Neuronal stem cell (in vitro differentiated cells): ENCODE results near the gene BRD3.
A peak's percentile ranks its signal among the peaks of the same experiment; 100 is the strongest.

Source experiments
- DNase-seq: peaks from one replicate; pipeline ENCODE4 v3.0.0-alpha.2; 2013; ENCODE audit warnings: low spot score
- H2AFZ ChIP-seq: one replicate; pipeline ENCODE4 v1.6.1; 2013; ENCODE audit warnings: mild to moderate bottlenecking, low read length, inconsistent platforms
- H2AK5ac ChIP-seq: 2 replicates; pipeline ENCODE4 v1.6.1; 2013; ENCODE audit warnings: low read depth, mild to moderate bottlenecking, inconsistent platforms, low read length, moderate library complexity, mixed read lengths
- H2BK120ac ChIP-seq: 2 replicates; pipeline ENCODE4 v1.6.1; 2013; ENCODE audit warnings: low read depth, mild to moderate bottlenecking, inconsistent platforms, low read length, moderate library complexity, mixed read lengths
- H2BK12ac ChIP-seq: one replicate; pipeline ENCODE4 v1.6.1; 2013; ENCODE audit warnings: low read length, inconsistent platforms
- H2BK15ac ChIP-seq: 2 replicates; pipeline ENCODE4 v1.6.1; 2013; ENCODE audit warnings: mild to moderate bottlenecking, low read length, inconsistent platforms, mixed read lengths
- H2BK5ac ChIP-seq: one replicate; pipeline ENCODE4 v1.6.1; 2013; ENCODE audit warnings: inconsistent platforms, mild to moderate bottlenecking, low read length, moderate library complexity
- H3K14ac ChIP-seq: one replicate; pipeline ENCODE4 v1.6.1; 2013; ENCODE audit warnings: low read length, inconsistent platforms
- H3K18ac ChIP-seq: 2 replicates; pipeline ENCODE4 v1.6.1; 2013; ENCODE audit warnings: low read length, inconsistent platforms
- H3K23ac ChIP-seq: 2 replicates; pipeline ENCODE4 v1.6.1; 2013; ENCODE audit warnings: low read depth, mild to moderate bottlenecking, mixed read lengths, low read length, inconsistent platforms; ENCODE audit not compliant: poor library complexity
- H3K27ac ChIP-seq: replicated peaks from 3 replicates; pipeline ENCODE4 v1.5.1; 2013; ENCODE audit warnings: low read length, inconsistent platforms
- H3K27me3 ChIP-seq, 3 experiments: 2 replicates each; pipeline ENCODE4 v1.6.1; 2013; ENCODE audit warnings: low read length in 3 of 3, mild to moderate bottlenecking in 2 of 3, inconsistent platforms in 1 of 3, low read depth in 1 of 3, mixed read lengths in 1 of 3, moderate library complexity in 1 of 3; ENCODE audit not compliant: control insufficient read depth in 3 of 3, insufficient read depth in 3 of 3
- H3K36me3 ChIP-seq, 2 donors: replicated peaks in 1 of 2; 2 replicates each; pipeline ENCODE4 v1.6.1; 2013; ENCODE audit warnings: low read length in 2 of 2; ENCODE audit not compliant: control insufficient read depth in 2 of 2, insufficient read depth in 2 of 2
- H3K4ac ChIP-seq: 2 replicates; pipeline ENCODE4 v1.6.1; 2013; ENCODE audit warnings: inconsistent platforms, mild to moderate bottlenecking, low read length, moderate library complexity
- H3K4me1 ChIP-seq, 2 donors: 1 replicate in 1 of 2; 2 replicates in 1 of 2; pipeline ENCODE4 v1.6.1; 2013; ENCODE audit warnings: low read length in 2 of 2, low read depth in 1 of 2; ENCODE audit not compliant: control insufficient read depth in 2 of 2, insufficient read depth in 1 of 2
- H3K4me2 ChIP-seq: one replicate; pipeline ENCODE4 v1.6.1; 2013; ENCODE audit warnings: mild to moderate bottlenecking, low read length, inconsistent platforms; ENCODE audit not compliant: insufficient read depth, poor library complexity, severe bottlenecking
- H3K4me3 ChIP-seq, 2 donors: 2 replicates each; pipeline ENCODE4 v1.5.1; 2013; ENCODE audit warnings: low read length in 2 of 2, mild to moderate bottlenecking in 2 of 2, inconsistent platforms in 1 of 2, moderate library complexity in 1 of 2
- H3K79me1 ChIP-seq: one replicate; pipeline ENCODE4 v1.6.1; 2013; ENCODE audit warnings: low read depth, mild to moderate bottlenecking, inconsistent platforms, low read length, moderate library complexity
- H3K9ac ChIP-seq: one replicate; pipeline ENCODE4 v1.6.1; 2013; ENCODE audit warnings: mild to moderate bottlenecking, low read depth, low read length, inconsistent platforms; ENCODE audit not compliant: poor library complexity
- H3K9me3 ChIP-seq, 2 donors: replicated peaks in 1 of 2; 2 replicates each; pipeline versions ENCODE3 to v1.6.1; 2013; ENCODE audit warnings: low read length in 2 of 2, mild to moderate bottlenecking in 2 of 2, inconsistent platforms in 1 of 2, low read depth in 1 of 2, mixed read lengths in 1 of 2, moderate library complexity in 1 of 2; ENCODE audit not compliant: control insufficient read depth in 2 of 2, insufficient read depth in 1 of 2
- H4K8ac ChIP-seq: one replicate; pipeline ENCODE4 v1.6.1; 2013; ENCODE audit warnings: low read depth, mild to moderate bottlenecking, inconsistent platforms, low read length, moderate library complexity
- H4K91ac ChIP-seq: one replicate; pipeline ENCODE4 v1.6.1; 2013; ENCODE audit warnings: low read length, low read depth, mild to moderate bottlenecking, inconsistent platforms; ENCODE audit not compliant: poor library complexity
- WGBS, 2 donors: extraction: QIAGEN DNeasy Blood & Tissue Kit; methylation state at CpG; one replicate each; pipeline ENCODE4 v1.1.7; 2013; ENCODE audit warnings: missing lambda C conversion rate in 2 of 2, mixed read lengths in 1 of 2; ENCODE audit not compliant: insufficient read length in 2 of 2, insufficient replicate concordance in 1 of 2; ENCODE audit errors: extremely low coverage in 2 of 2; 5-methylcytosine and 5-hydroxymethylcytosine counted together

BRD3 gene

DNA sequence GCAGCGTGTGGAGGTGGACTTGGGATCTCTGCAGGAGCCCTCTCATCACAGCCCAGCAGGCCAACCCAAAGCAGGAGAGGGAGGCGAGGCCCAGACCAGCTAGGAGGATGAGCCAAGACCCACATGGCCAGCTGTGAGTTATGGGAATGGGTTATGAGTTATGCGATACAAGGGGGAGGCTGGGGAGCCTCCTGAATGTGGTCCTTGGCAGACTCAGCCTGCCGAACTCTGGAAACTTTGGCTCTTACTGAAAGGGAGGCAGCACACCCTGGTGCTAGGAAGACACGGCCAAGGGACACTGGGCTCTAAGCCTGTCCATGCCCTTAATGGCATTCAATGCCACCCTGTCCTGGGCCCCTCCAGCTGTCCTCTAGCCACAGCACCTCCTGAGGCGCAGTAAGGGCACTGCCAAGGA lies 68.0 kb downstream of the BRD3 start:
- H3K36me3 ChIP-seq, result no peaks in the 10 kb centered on the region
- H2BK15ac ChIP-seq, result no peak overlapping the region
- no peak overlapping the region for H3K18ac ChIP-seq
- no peak overlapping the region for H3K4me3 ChIP-seq
- no peak overlapping the region for H3K14ac ChIP-seq
- H3K23ac ChIP-seq, result peak overlapping the region; percentile 26
- H4K91ac ChIP-seq, result no peak overlapping the region
- H2AK5ac ChIP-seq, result peak overlapping the region; percentile 44
- no peak overlapping the region for H2BK120ac ChIP-seq
- peaks cover 0 to 3% (median 0%) of the 10 kb centered on the region in 3 experiments for H3K27me3 ChIP-seq
- no peak overlapping the region for H3K4me2 ChIP-seq
- H2BK12ac ChIP-seq, result no peak overlapping the region
- H2BK5ac ChIP-seq, result no peak overlapping the region
- no peaks in the 10 kb centered on the region for H3K9me3 ChIP-seq
- no peak overlapping the region for H4K8ac ChIP-seq
- no peak overlapping the region for H3K9ac ChIP-seq
- H2AFZ ChIP-seq, result no peak overlapping the region
- no peak overlapping the region for H3K27ac ChIP-seq
- no peak for DNase-seq
- WGBS, 2 donors, result no CpG with 5 or more reads among the region's 6 CpGs
- peaks cover 3% of the 10 kb centered on the region for H3K79me1 ChIP-seq
- H3K4me1 ChIP-seq, result peaks cover 0 to 4% of the 10 kb centered on the region in 2 donors
- no peak overlapping the region for H3K4ac ChIP-seq

DNA sequence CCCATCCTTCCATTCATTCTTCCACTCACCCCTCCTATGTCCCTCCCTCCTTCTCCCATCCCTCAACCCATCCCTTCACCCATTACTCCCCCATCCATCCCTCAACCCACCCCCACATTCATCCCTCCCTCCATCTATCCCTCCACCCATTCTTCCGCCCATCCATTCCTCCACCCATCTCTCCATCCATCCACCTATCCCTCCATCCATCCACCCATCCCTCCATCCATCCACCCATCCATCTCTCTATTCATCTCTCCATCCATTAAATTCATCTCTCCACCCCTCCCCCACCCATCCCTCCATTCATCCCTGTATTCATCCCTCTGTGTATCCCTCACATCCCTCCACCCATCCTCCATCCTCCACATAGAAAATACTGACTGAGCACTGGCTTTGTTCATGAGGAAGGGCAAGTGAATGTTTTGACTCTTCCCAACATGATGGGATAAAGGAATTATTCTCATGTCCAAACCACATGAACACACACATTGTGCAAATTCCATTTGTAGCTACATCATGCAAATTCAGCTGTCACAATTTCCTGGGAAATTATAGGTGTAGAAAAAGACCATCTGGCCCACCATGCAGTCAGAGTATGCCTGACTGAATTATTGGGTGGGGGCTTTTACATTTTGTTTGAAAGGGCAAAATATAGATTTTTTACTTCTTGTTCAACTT lies 68.8 kb downstream of the BRD3 start:
- H3K23ac ChIP-seq, result no peak overlapping the region
- peaks cover 3 to 7% of the 10 kb centered on the region in 2 donors for H3K4me1 ChIP-seq
- no peak overlapping the region for H4K8ac ChIP-seq
- H3K9me3 ChIP-seq, result no peaks in the 10 kb centered on the region
- no peak overlapping the region for H3K27ac ChIP-seq
- H3K4me3 ChIP-seq, result no peak overlapping the region
- H3K9ac ChIP-seq, result no peak overlapping the region
- H2BK12ac ChIP-seq, result peak overlapping the region; percentile 9
- no peak overlapping the region for H2BK120ac ChIP-seq
- no peak overlapping the region for H3K18ac ChIP-seq
- no peaks in the 10 kb centered on the region for H3K36me3 ChIP-seq
- no peak overlapping the region for H3K14ac ChIP-seq
- 100% methylated on average over 1 of the region's 1 CpG for WGBS, 2 donors
- H2BK15ac ChIP-seq, result no peak overlapping the region
- no peak overlapping the region for H3K4ac ChIP-seq
- no peak overlapping the region for H2AK5ac ChIP-seq
- peaks cover 0 to 3% (median 0%) of the 10 kb centered on the region in 3 experiments for H3K27me3 ChIP-seq
- H2BK5ac ChIP-seq, result no peak overlapping the region
- H3K4me2 ChIP-seq, result no peak overlapping the region
- H4K91ac ChIP-seq, result no peak overlapping the region
- DNase-seq, result no peak
- H3K79me1 ChIP-seq, result peaks cover 3% of the 10 kb centered on the region
- no peak overlapping the region for H2AFZ ChIP-seq

DNA sequence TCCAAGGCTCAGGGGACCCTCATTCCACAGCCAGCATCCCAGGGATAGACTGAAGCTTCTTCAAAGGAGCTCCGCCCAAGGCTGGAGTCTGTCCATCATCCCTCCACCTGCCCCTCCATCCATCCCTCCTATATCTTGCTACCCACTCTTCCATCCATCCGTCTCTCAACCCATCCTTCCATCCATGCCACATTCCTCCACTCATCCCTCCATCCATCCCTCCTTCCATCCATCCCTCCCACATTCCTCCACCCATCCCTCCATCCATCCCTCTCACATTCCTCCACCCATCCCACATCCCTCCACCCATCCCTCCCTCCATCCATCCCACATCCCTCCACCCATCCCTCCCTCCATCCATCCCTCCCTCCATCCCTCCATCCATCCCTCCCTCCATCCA lies 70.2 kb downstream of the BRD3 start:
- no peak overlapping the region for H3K4me3 ChIP-seq
- no peak overlapping the region for H3K14ac ChIP-seq
- no peak overlapping the region for H4K8ac ChIP-seq
- H3K4me1 ChIP-seq, result peaks cover 13% of the 10 kb centered on the region in 2 donors
- no peak overlapping the region for H3K4ac ChIP-seq
- H4K91ac ChIP-seq, result no peak overlapping the region
- H3K18ac ChIP-seq, result no peak overlapping the region
- H2BK15ac ChIP-seq, result no peak overlapping the region
- no peak overlapping the region for H3K4me2 ChIP-seq
- no peak overlapping the region for H2BK120ac ChIP-seq
- H3K9me3 ChIP-seq, result no peaks in the 10 kb centered on the region
- H2BK12ac ChIP-seq, result no peak overlapping the region
- H2BK5ac ChIP-seq, result no peak overlapping the region
- H3K36me3 ChIP-seq, result no peaks in the 10 kb centered on the region
- 100% methylated on average over 1 of the region's 2 CpGs; no CpG with 5 or more reads in 1 of the 2 donors for WGBS, 2 donors
- no peak overlapping the region for H3K27ac ChIP-seq
- H2AFZ ChIP-seq, result no peak overlapping the region
- no peak for DNase-seq
- H3K79me1 ChIP-seq, result peaks cover 3% of the 10 kb centered on the region
- H3K23ac ChIP-seq, result no peak overlapping the region
- H3K9ac ChIP-seq, result no peak overlapping the region
- peaks cover 0 to 3% (median 0%) of the 10 kb centered on the region in 3 experiments for H3K27me3 ChIP-seq
- no peak overlapping the region for H2AK5ac ChIP-seq

DNA sequence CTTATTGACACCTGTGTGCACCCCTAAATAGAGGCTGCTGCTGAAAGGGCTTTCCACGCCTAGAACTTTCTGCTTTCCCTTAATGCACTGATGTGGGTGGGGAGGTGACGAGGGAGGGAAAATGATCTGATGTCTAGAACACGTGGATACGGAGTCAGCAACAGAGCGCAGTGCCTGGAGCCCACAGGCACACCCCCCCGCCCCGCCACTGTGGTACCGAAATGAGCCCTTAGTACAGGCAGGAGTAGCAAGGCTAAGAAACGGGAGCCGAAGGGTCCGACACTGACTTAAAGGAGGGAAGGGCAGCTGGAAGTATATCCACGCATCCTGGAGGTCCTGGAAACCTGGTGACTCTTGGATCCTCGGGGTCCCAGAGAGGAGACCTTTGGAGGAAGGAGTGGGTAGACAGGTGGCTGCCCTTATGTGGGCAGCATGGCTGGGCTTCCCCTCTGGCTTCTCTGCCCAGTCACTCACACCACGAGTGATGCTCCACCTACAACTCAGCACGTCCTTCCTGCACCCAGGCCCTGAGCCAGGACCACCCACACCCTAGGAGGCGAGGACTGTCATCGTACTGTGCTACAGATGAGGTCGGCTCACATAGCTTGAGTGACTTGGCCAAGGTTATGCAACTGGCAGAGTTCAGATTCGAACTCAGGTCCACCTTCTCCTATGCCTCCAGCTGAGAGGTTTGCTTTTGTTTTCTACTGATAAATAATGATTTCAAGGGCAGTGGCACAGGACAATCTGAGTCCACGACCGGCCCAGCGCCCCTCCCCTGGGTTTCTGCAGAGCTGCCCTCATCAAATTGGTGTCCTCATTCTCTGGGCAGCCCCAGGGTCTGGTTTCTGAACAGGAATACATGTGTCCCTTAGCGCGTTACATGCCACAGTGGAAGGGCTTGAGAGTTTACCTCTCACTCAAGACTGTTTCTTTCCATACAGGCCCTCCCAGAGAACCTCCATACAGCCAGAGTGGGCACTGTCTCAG lies 71.0 kb downstream of the BRD3 start:
- Histone ChIP-seq H3K18ac (peak overlapping the region; percentile 52), H3K27me3 (peaks cover 0 to 3% (median 0%) of the 10 kb centered on the region in 3 experiments), H3K9ac (peak overlapping the region; percentile 78), H2AK5ac (no peak overlapping the region), H2AFZ (no peak overlapping the region), H3K79me1 (peaks cover 6% of the 10 kb centered on the region), H2BK5ac (no peak overlapping the region), H2BK12ac (peak overlapping the region; percentile 93), H3K4ac (no peak overlapping the region), H3K23ac (peak overlapping the region; percentile 92), H3K9me3 (no peaks in the 10 kb centered on the region), H3K36me3 (no peaks in the 10 kb centered on the region), H2BK15ac (peak overlapping the region; percentile 14), H3K4me2 (no peak overlapping the region), H4K8ac (no peak overlapping the region), H4K91ac (no peak overlapping the region), H3K4me3 (no peak overlapping the region), H3K14ac (peak overlapping the region; percentile 57), H3K4me1 (peaks cover 13% of the 10 kb centered on the region in 2 donors), H3K27ac (no peak overlapping the region), H2BK120ac (no peak overlapping the region)
- no CpG with 5 or more reads among the region's 24 CpGs for WGBS, 2 donors
- no peak for DNase-seq
